ENCODE data around the gene MUC4.

MUC4 gene

GRCh38 chr3:195757438-195757770, 54.3 kb downstream of the MUC4 start:
- TF ChIP-seq CTCF (IDR thresholded peaks at IDR 0.05): no peak
- Histone ChIP-seq H3K4me3 (peak overlapping the region; percentile 28), H3K27ac (no peak overlapping the region)
- DNase-seq (ENCODE audit: low spot score): no peak

- DNase-seq (ENCODE audit: low spot score): no peak
- no peak for TF ChIP-seq CTCF (IDR thresholded peaks at IDR 0.05)
- H3K27ac ChIP-seq: no peak overlapping the region
- H3K4me3 ChIP-seq: no peak overlapping the region
These were observed 55.7 kb downstream of the MUC4 start for GRCh38 chr3:195755791-195756676.

GRCh38 chr3:195755391-195755790, 56.3 kb downstream of the MUC4 start:
- DNase-seq (ENCODE audit: low spot score): no peak
- no peak overlapping the region for H3K27ac ChIP-seq
- H3K4me3 ChIP-seq: no peak overlapping the region
- no peak for TF ChIP-seq CTCF (IDR thresholded peaks at IDR 0.05)

- no peak for DNase-seq (ENCODE audit: low spot score)
These were observed 56.8 kb downstream of the MUC4 start for GRCh38 chr3:195754906-195755305.

GRCh38 chr3:195754141-195754540, 57.6 kb downstream of the MUC4 start:
- no peak for DNase-seq (ENCODE audit: low spot score)
- no peak overlapping the region for H3K27ac ChIP-seq
- no peak for TF ChIP-seq CTCF (IDR thresholded peaks at IDR 0.05)
- no peak overlapping the region for H3K4me3 ChIP-seq

More at GRCh38 chr3:195754906-195755305, 56.8 kb downstream of the MUC4 start:
- TF ChIP-seq CTCF (IDR thresholded peaks at IDR 0.05): no peak
- Histone ChIP-seq H3K27ac (no peak overlapping the region), H3K4me3 (no peak overlapping the region)

- H3K27ac ChIP-seq: no peak overlapping the region
- no peak for TF ChIP-seq CTCF (IDR thresholded peaks at IDR 0.05)
- H3K4me3 ChIP-seq: no peak overlapping the region
- no peak for DNase-seq (ENCODE audit: low spot score)
These were observed 58.1 kb downstream of the MUC4 start for GRCh38 chr3:195753581-195753980.

Measured in coronary artery (tissue), 2 donors.